ENCODE results near the gene TBL2. TPM values are rescaled to one million over a fixed set of nuclear protein-coding genes. Genes with fewer than 3 reads are reported as not detected.

TBL2 gene
- total and polyA plus RNA-seq, 10 of the 15 experiments (the other 5 are each of a cell fraction or from before 2014, with no cell fraction given) = 1.1 to 49.7 (median 26.7) TPM

- TF ChIP-seq SMAD1 (IDR thresholded peaks at IDR 0.05; ENCODE audit: low read depth, partially characterized antibody) = no peak
- no peak for TF ChIP-seq DPF2 (IDR thresholded peaks at IDR 0.05)
- TF ChIP-seq EZH2 (IDR thresholded peaks at IDR 0.05; ENCODE audit: borderline replicate concordance, control insufficient read depth, low read depth, low read length) = no peak
- no peak for TF ChIP-seq SMARCA5 (IDR thresholded peaks at IDR 0.05)
- no peak for TF ChIP-seq ZBTB33 (IDR thresholded peaks at IDR 0.05)
- no peak for TF ChIP-seq JUNB (IDR thresholded peaks at IDR 0.05)
- no peak for TF ChIP-seq FOXM1 (IDR thresholded peaks at IDR 0.05; ENCODE audit: low read depth, low read length)
- TF ChIP-seq ZBTB4 (CRISPR knock-in tag; IDR thresholded peaks at IDR 0.05) = no peak
Observed at GRCh38 chr7:73533742-73534141, 44.6 kb downstream of the TBL2 start (continued).

DNA sequence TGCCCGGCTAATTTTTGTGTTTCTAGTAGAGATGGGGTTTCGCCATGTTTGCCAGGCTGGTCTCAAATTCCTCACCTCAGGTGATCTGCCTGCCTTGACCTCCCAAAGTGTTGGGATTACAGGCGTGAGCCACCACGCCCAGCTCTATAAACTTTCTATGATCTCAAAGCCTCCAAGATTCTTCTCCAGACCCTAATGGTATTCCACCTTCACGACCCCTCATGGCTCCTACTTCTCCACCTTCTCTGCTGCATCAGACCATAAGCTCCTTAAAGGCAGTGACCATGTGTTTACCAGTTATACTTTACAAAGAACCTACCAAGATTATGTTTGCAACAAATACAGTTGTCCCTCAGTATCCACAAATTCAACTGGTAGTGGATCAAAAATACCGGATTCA, 46.2 kb downstream of the TBL2 start:
- ATAC-seq (no peak), FAIRE-seq (no peak), DNase-seq (ENCODE audit: low read depth, low spot score) (no peak)
- ChIA-PET POLR2A (no interaction called here), SMC1A (ENCODE audit: uncharacterized antibody, unreplicated experiment) (interaction anchor here (1.3 kb wide), 1 partner anchor 12 kb away, joined by 3 read pairs; no protein-coding TSS in a partner anchor), RAD21 (ENCODE audit: unreplicated experiment) (no interaction called here), CTCF (no interaction called here)
- no peak overlapping the region for H2AFZ ChIP-seq (ENCODE audit: control insufficient read depth, low read depth, low read length)
- no TSS peak for BruUV-seq (replicated peaks)
- intact Hi-C loops (cut with micrococcal nuclease; ENCODE audit: unreplicated experiment) (no loop called here), in situ Hi-C loops (cut with MboI) (no loop called here)
- H3K4me2 ChIP-seq (ENCODE audit: control insufficient read depth, insufficient read depth) = no peak overlapping the region
- H4K20me1 ChIP-seq (ENCODE audit: control insufficient read depth, insufficient read depth) = no peaks in the 10 kb centered on the region
- H3K9ac ChIP-seq (ENCODE audit: control insufficient read depth, insufficient read depth, low read length) = no peak overlapping the region
- no peaks in the 10 kb centered on the region for H3K79me2 ChIP-seq (ENCODE audit: control insufficient read depth, insufficient read depth, low read length)
- no peak overlapping the region for H3K4me3 ChIP-seq
- H3K27me3 ChIP-seq (replicated peaks in 1 of 2; ENCODE audit: control insufficient read depth in 2 of 2, insufficient read depth in 2 of 2, low read length in 1 of 2) = no peaks in the 10 kb centered on the region
- WGBS (ENCODE audit: insufficient coverage, insufficient replicate concordance, low lambda C conversion rate, missing lambda C conversion rate) = 86% methylated on average over 6 of the region's 6 CpGs
- no peaks in the 10 kb centered on the region for H3K9me3 ChIP-seq (replicated peaks; ENCODE audit: control insufficient read depth, insufficient read depth, low read length)
- H3K27ac ChIP-seq (ENCODE audit: control insufficient read depth, insufficient read depth) = no peak overlapping the region
- H3K36me3 ChIP-seq (ENCODE audit: control insufficient read depth in 2 of 2, insufficient read depth in 2 of 2, low read length in 1 of 2) = peaks cover 9 to 13% of the 10 kb centered on the region in 2 experiments
- H3K4me1 ChIP-seq (ENCODE audit: control insufficient read depth, insufficient read depth, low read length) = peaks cover 1% of the 10 kb centered on the region; the same call in 1 of the 2 replicates
- TF ChIP-seq, protein P1, sequence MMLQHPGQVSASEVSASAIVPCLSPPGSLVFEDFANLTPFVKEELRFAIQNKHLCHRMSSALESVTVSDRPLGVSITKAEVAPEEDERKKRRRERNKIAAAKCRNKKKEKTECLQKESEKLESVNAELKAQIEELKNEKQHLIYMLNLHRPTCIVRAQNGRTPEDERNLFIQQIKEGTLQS (IDR thresholded peaks at IDR 0.05; ENCODE audit: borderline replicate concordance, extremely low read depth, low read depth, low read length) = no peak
- TF ChIP-seq IKZF2 (IDR thresholded peaks at IDR 0.05) = no peak
- no peak for TF ChIP-seq SREBF1 (IDR thresholded peaks at IDR 0.05; ENCODE audit: low read length)
- TF ChIP-seq E2F4 (IDR thresholded peaks at IDR 0.05; ENCODE audit: low read depth, low read length) = no peak

Data from GM12878 (cell line).